Sigmoid colon (tissue), 7 donors: Measurements from ENCODE around the gene SLC5A2. TPM values are rescaled to one million over a fixed set of nuclear protein-coding genes. Genes with fewer than 3 reads are reported as not detected.
"Not testable (repeated sequence)": the region's sequence is repeated elsewhere in the genome, so short reads cannot be mapped to it uniquely, and the experiment has no call there.

Experiments
- DNase-seq: peaks from one replicate; pipeline ENCODE4 v3.0.0-alpha.2; 2019
- H3K27ac ChIP-seq, 4 donors: fragments of 200-600 bp; sonication (generic); one replicate each; pipeline ENCODE4 v1.5.1; 2016 to 2019; ENCODE audit warnings: mild to moderate bottlenecking in 1 of 4
- H3K27me3 ChIP-seq, 3 donors: fragments of 200-600 bp; sonication (generic); one replicate each; pipeline ENCODE4 v1.5.1; 2019; ENCODE audit warnings: mild to moderate bottlenecking in 1 of 3
- H3K36me3 ChIP-seq, 4 donors: fragments of 200-600 bp; sonication (generic); one replicate each; pipeline ENCODE4 v1.5.1; 2016 to 2019
- H3K4me1 ChIP-seq, 4 donors: fragments of 200-600 bp; sonication (generic); one replicate each; pipeline ENCODE4 v1.5.1; 2017 to 2019
- H3K4me3 ChIP-seq, 4 donors: fragments of 200-600 bp; sonication (generic); one replicate each; pipeline ENCODE4 v1.5.1; 2017 to 2019; ENCODE audit warnings: mild to moderate bottlenecking in 2 of 4, moderate library complexity in 1 of 4
- H3K9me3 ChIP-seq, 4 donors: fragments of 200-600 bp in 3 of 4; sonication (generic) in 3 of 4; one replicate each; pipeline versions ENCODE4 v1.5.1 to v1.6.1; 2013 to 2019
- EP300 ChIP-seq, 4 donors: sonication (generic); formaldehyde crosslinking; IDR thresholded peaks; one replicate each; pipeline ENCODE4 v1.6.1; 2017; ENCODE audit warnings: antibody characterized with exemption in 4 of 4
- POLR2A ChIP-seq, 2 donors: fragments of 450-650 bp; IDR thresholded peaks; one replicate each; pipeline ENCODE4 v1.6.1; 2016; ENCODE audit warnings: antibody characterized with exemption in 2 of 2, mild to moderate bottlenecking in 2 of 2, moderate library complexity in 2 of 2
- POLR2AphosphoS5 ChIP-seq, 4 donors: sonication (generic); formaldehyde crosslinking; IDR thresholded peaks; one replicate each; pipeline ENCODE4 v1.6.1; 2017; ENCODE audit warnings: antibody characterized with exemption in 4 of 4
- WGBS, 2 donors: extraction: QIAGEN DNeasy Blood & Tissue Kit; methylation state at CpG; one replicate each; pipeline ENCODE4 v1.1.7; 2013; 5-methylcytosine and 5-hydroxymethylcytosine counted together
- intact Hi-C: fragments of 100-400 bp; cut with DNase I; formaldehyde crosslinking; loops from one replicate; pipeline ENCODE4 v1.15.1; 2023
- polyA plus RNA-seq, 3 donors: library from polyadenylated mRNA; stranded (reverse); fragments of 200-250 nt; gene quantifications; one replicate each; pipeline ENCODE4 v1.2.3, GENCODE V29; 2013
- total RNA-seq, 4 donors: library from RNA; depleted of rRNA; stranded (reverse); fragments of >200 nt; gene quantifications; one replicate each; pipeline ENCODE4 v1.1.0, GENCODE V29; 2016
- TF ChIP-seq, protein P1 (sequence below), 4 experiments: fragments of 450-650 bp in 3 of 4; fragments of 200-600 bp in 1 of 4; IDR thresholded peaks; one replicate each; pipeline ENCODE4 v1.5.1; 2016 to 2019; ENCODE audit warnings: antibody characterized with exemption in 4 of 4, mild to moderate bottlenecking in 3 of 4, moderate library complexity in 2 of 4
- donor health status: healthy with polysubstance abuse.
- donor health status: Bipolar disorder and iron deficiency.
- donor health status: healthy.

SLC5A2 gene
- total and polyA plus RNA-seq, 7 donors = 0.49 to 1.9 (median 0.71) TPM

- TF ChIP-seq POLR2A (IDR thresholded peaks at IDR 0.05) (no peak), EP300 (IDR thresholded peaks at IDR 0.05) (no peak), POLR2AphosphoS5 (IDR thresholded peaks at IDR 0.05) (no peak)
- TF ChIP-seq, protein P1, sequence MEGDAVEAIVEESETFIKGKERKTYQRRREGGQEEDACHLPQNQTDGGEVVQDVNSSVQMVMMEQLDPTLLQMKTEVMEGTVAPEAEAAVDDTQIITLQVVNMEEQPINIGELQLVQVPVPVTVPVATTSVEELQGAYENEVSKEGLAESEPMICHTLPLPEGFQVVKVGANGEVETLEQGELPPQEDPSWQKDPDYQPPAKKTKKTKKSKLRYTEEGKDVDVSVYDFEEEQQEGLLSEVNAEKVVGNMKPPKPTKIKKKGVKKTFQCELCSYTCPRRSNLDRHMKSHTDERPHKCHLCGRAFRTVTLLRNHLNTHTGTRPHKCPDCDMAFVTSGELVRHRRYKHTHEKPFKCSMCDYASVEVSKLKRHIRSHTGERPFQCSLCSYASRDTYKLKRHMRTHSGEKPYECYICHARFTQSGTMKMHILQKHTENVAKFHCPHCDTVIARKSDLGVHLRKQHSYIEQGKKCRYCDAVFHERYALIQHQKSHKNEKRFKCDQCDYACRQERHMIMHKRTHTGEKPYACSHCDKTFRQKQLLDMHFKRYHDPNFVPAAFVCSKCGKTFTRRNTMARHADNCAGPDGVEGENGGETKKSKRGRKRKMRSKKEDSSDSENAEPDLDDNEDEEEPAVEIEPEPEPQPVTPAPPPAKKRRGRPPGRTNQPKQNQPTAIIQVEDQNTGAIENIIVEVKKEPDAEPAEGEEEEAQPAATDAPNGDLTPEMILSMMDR (IDR thresholded peaks at IDR 0.05) = no peak
- Histone ChIP-seq H3K27ac (no peak overlapping the region), H3K4me3 (no peak overlapping the region), H3K4me1 (no peaks in the 10 kb centered on the region), H3K36me3 (no peaks in the 10 kb centered on the region), H3K27me3 (no peaks in the 10 kb centered on the region), H3K9me3 (no peaks in the 10 kb centered on the region)
- no peak for DNase-seq
- 80 to 81% methylated on average over 4 of the region's 4 CpGs for WGBS, 2 donors
- intact Hi-C loops = no loop called here
Measured at GRCh38 chr16:31517800-31518402, 35.0 kb downstream of the SLC5A2 start.

- Histone ChIP-seq H3K27ac (no peak overlapping the region), H3K27me3 (no peaks in the 10 kb centered on the region), H3K4me1 (no peaks in the 10 kb centered on the region), H3K4me3 (no peak overlapping the region), H3K36me3 (no peaks in the 10 kb centered on the region), H3K9me3 (no peaks in the 10 kb centered on the region)
- intact Hi-C loops = no loop called here
- TF ChIP-seq POLR2A (IDR thresholded peaks at IDR 0.05) = no peak
- no peak for TF ChIP-seq POLR2AphosphoS5 (IDR thresholded peaks at IDR 0.05)
- TF ChIP-seq EP300 (IDR thresholded peaks at IDR 0.05) = no peak
- TF ChIP-seq, protein P1 (IDR thresholded peaks at IDR 0.05) = no peak
- 71 to 82% methylated on average over 2 of the region's 2 CpGs for WGBS, 2 donors
- DNase-seq = no peak
Measured at GRCh38 chr16:31519759-31520431, 37.0 kb downstream of the SLC5A2 start.

GRCh38 chr16:31521368-31521767, 38.4 kb downstream of the SLC5A2 start:
- 75 to 91% methylated on average over 3 of the region's 3 CpGs for WGBS, 2 donors
- no peak overlapping the region for H3K4me3 ChIP-seq
- intact Hi-C loops = no loop called here
- H3K27ac ChIP-seq = no peak overlapping the region
- TF ChIP-seq POLR2AphosphoS5 (IDR thresholded peaks at IDR 0.05) (no peak), EP300 (IDR thresholded peaks at IDR 0.05) (no peak), POLR2A (IDR thresholded peaks at IDR 0.05) (no peak)
- TF ChIP-seq, protein P1 (IDR thresholded peaks at IDR 0.05) = no peak
- H3K4me1 ChIP-seq = no peaks in the 10 kb centered on the region
- H3K9me3 ChIP-seq = no peaks in the 10 kb centered on the region
- no peaks in the 10 kb centered on the region for H3K27me3 ChIP-seq
- DNase-seq = no peak
- H3K36me3 ChIP-seq = no peaks in the 10 kb centered on the region

DNA sequence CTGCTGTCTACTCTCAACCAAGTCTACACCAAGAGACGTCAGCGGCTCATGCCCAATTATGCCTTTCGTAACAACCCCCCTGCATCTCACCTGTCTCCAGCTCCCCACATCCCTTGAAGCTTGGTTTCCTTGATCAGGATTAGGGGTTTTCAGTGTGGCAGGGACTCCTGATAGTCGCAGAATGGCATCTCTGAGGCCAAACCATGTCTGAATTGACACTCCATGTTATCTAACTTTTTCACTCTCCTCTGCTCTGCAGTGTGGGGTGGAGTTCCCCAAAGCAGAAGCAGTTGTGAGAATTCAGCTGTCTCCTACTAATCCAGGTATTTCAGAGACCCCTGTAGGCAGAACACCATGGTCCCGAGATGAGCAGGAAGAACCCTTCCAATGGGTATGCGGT, 39.1 kb downstream of the SLC5A2 start:
- H3K4me1 ChIP-seq = no peaks in the 10 kb centered on the region
- TF ChIP-seq POLR2AphosphoS5 (IDR thresholded peaks at IDR 0.05) = no peak
- TF ChIP-seq, protein P1 (IDR thresholded peaks at IDR 0.05) = no peak
- TF ChIP-seq EP300 (IDR thresholded peaks at IDR 0.05) = no peak
- TF ChIP-seq POLR2A (IDR thresholded peaks at IDR 0.05) = no peak
- no peak overlapping the region for H3K4me3 ChIP-seq
- no peak overlapping the region for H3K27ac ChIP-seq
- no peak for DNase-seq
- no peaks in the 10 kb centered on the region for H3K36me3 ChIP-seq
- intact Hi-C loops = no loop called here
- H3K9me3 ChIP-seq = no peaks in the 10 kb centered on the region
- 91 to 92% methylated on average over 6 of the region's 6 CpGs for WGBS, 2 donors
- peaks cover 0 to under 1% (median 0%) of the 10 kb centered on the region in 3 donors for H3K27me3 ChIP-seq

DNA sequence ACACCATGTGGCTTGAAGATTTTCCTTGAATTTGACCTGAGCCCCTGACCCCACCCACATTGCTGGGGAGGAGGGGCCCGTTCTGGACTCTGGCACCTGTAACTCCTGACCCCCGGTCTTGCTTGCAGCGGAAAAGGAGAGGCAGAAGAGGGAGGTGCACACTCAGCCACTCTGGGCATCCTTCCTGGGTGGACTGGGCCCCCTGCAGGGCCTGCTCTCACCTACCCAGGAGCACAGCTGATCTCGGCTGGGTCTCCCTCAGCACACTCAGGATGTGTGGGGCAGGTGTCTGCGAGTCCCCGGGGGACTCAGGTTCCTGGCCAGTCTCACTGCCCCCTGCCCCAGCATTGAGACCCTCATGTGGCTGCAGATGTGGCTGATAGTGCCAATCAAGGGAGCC, 40.8 kb downstream of the SLC5A2 start:
- H3K4me3 ChIP-seq, intact Hi-C loops, H3K4me1 ChIP-seq, H3K27ac ChIP-seq, H3K36me3 ChIP-seq, DNase-seq, H3K9me3 ChIP-seq: not testable (repeated sequence)
- WGBS, 2 donors = 39 to 69% methylated on average over 3 of the region's 6 CpGs
- peaks cover 0 to 15% (median 4%) of the 10 kb centered on the region in 3 donors for H3K27me3 ChIP-seq
